HuH-7.5 (cell line): Measurements from ENCODE around the gene KRTAP1-3.
"Not testable (repeated sequence)": the region's sequence is repeated elsewhere in the genome, so short reads cannot be mapped to it uniquely, and the experiment has no call there.

Experiments used
- DNase-seq: peaks from one replicate; pipeline ENCODE4 v3.0.0; 2011; ENCODE audit warnings: low spot score

Gene KRTAP1-3

GRCh38 chr17:41054556-41054955, 19.9 kb upstream of the KRTAP1-3 start:
- DNase-seq, result not testable (repeated sequence)

DNA sequence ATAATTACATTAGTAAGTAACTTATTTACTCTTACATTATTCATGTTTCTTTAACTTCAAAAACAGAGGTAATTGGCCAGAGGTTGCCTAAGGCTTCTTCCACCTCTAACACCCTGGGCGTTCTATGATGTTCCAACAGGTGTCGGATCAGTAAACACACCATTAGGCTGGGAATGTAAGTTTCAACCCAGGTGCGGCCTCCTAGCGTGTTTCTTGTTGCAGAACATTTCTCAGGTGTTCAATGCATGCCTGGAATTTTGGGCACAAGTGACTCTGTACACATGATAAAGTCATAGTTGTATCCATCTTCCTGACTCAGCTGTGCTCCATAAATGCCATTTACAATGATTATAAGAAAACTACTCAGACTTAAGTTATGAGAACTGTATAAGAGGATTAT, 19.4 kb upstream of the KRTAP1-3 start:
- no peak for DNase-seq

DNA sequence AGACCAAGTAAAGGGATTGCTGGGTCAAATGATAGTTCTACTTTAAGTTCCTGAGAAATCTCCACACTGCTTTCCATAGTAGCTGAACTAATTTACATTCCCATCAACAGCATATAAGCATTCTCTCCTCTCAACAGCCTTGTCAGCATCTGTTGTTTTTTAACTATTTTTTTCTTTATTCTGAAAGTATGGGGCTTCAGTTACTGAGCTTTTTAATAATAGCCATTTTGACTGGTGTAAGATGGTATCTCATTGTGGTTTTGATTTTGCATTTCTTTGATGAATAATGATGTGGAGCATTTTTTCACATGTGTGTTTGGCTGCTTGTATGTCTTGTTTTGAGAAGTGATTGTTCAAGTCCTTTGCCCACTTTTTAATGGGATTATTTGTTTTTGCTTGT, 17.9 kb upstream of the KRTAP1-3 start:
- no peak for DNase-seq

- no peak for DNase-seq
These were observed 14.4 kb upstream of the KRTAP1-3 start for GRCh38 chr17:41049110-41049509.

DNA sequence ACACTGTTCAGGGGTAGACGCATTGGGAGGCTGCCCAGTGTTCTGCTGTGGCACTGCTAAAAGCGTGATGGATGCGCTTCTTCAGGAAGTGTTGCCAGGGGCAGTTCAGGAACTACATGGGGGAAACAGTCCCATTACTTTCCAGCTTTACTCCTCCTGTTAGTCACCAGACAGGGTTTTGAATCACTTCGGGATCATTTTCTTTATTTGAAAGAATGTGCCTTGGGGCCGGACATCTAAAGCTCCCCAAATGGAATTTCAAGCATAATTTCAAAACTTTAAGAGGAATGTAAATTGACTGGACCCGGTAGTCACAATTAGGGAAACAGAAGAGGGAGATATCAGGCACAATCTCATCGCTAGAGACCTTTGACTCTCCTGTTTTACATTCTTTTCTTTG, 13.8 kb upstream of the KRTAP1-3 start:
- DNase-seq, result no peak

GRCh38 chr17:41046735-41047465, 12.2 kb upstream of the KRTAP1-3 start, which contains the start of gene KRTAP2-1:
KRTAP2-1 (minus strand) TSS chr17:41047316; CDS start chr17:41047267, 49 bp downstream.
- not testable (repeated sequence) for DNase-seq

DNA sequence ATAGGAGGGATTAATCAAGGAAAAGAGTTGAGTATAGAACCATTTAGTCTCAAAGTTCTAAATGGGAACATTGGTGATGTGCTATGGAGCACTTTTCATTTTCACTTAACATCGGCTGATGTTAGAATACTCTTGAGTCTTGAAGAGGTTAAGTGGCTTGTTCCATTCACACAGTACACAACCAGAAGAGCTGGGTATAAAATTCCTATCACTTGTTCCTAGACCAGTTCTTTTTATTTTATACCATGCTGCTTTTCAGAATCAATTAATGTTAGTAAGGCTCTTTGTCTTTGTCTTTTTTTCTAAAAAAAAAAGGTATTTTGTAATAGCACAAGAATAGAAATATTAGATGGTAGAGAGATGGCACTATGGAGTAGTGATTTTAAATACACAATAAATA, 8.3 kb upstream of the KRTAP1-3 start:
- DNase-seq, result no peak

DNA sequence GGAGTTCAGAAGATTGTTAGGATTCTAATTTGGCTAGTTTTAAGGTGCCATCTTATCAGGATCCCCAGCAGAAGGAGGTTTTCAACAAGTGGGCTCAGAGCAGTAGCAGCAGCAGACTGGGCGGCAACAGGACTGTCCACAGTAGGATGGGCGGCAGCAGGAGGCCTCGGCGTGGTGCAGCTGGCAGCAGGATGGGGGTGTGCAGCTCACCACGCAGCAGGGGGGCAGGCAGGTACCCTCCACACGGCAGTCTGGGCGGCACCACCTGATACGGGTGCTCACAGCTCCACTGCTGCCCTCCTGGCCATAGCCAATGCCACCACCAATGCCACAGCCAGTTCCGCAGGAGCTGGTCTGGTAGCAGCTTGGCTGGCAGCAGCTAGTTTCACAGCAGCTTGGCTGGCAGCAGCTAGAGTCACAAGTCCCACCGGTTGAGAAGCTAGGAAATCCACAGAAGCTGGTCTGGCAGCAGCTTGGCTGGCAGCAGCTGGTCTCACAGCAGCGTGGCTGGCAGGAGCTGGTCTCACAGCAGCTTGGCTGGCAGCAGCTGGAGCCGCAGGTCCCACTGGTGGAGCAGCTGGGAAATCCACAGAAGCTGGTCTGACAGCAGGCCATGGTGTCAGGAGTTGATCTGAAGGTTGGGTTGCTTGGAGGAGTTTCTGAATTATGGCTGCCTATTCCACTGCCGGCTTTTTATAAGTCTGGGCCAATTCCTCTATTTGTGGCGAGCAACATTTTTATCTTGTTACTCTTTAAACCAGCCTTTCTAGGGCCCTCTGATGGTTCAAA, 6.3 kb upstream of the KRTAP1-3 start, which contains the start of gene KRTAP1-1:
Gene KRTAP1-1, minus strand, starts transcription at position 668 of the 789 bp plus-strand sequence. Its CDS starts 53 bp downstream, at position 615.
- DNase-seq, result not testable (repeated sequence)

DNA sequence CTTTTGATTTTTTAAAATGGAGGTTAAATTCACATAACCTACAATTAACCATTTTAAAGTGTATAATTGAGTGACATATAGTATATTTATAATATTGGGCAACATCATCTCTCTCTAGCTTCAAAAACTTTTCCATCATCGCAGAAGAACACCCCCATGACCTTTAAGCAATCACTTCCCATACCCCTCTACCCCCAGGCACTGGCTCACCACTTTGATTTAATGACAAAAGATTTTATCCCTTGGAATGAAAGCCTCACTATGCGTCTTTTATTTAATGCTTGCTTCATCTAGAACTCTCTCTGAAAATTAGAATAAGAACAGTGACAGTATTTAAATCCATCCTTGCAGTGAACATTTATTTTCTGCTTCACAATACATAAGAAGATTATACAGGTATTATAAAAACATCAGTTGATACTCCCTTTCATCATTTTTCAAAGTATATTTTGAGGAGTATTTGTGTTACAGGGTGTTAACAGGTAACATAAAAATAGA, 3.2 kb upstream of the KRTAP1-3 start:
- no peak for DNase-seq

- DNase-seq, result no peak
These were observed 4.9 kb downstream of the KRTAP1-3 start, which contains the start of gene KRTAP1-4 for GRCh38 chr17:41029633-41030245. KRTAP1-4 (minus strand) TSS chr17:41030195; CDS start chr17:41030078, 117 bp downstream.

DNA sequence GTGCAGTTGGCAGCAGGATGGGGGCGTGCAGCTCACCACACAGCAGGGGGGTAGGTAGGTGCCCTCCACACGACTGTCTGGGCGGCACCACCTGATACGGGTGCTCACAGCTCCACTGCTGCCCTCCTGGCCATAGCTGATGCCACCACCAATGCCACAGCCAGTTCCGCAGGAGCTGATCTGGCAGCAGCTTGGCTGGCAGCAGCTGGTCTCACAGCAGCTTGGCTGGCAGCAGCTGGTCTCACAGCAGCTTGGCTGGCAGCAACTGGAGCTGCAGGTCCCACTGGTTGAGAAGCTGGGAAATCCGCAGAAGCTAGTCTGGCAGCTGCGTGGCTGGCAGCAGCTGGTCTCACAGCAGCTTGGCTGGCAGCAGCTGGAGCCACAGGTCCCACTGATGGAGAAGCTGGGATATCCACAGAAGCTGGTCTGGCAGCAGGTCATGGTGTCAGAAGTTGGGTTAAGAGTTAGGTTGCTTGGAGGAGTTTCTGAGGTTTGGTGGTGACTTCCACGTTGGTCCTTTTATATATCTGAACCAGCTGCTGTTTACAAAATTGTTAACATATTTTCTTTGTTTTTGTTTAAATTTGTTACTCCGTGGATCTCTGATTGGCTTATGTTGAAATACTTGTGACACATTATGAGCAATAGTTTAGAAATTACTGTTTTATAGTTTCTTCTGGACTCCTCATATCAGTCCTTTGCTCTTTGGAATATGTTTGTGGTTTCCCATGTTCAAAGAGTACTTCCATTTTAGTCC, 7.8 kb downstream of the KRTAP1-3 start, which contains the start of gene KRTAP1-5:
Gene KRTAP1-5, minus strand, starts transcription at position 494 of the 757 bp plus-strand sequence. Its CDS starts 53 bp downstream, at position 441.
- no peak for DNase-seq

DNA sequence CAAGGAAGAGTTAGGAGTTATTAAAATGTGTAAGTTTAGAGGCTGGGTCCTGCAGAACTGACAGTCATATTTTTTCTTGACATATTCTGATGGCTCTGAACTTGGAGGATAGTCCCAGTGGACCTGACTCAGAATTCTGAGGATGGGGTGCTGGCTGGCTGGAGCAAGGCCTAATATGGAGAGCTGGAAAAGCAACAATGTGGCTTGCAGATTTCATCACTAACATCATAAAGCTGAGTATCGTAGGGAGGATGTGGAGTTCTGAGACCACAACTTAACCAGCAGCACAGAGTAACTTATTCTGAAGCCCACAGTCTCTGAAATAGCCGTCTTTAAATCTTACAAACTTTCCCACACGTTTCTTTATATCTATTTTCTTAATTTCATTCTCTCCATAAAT, 10.0 kb downstream of the KRTAP1-3 start:
- no peak for DNase-seq

- DNase-seq, result no peak
These were observed 14.3 kb downstream of the KRTAP1-3 start for GRCh38 chr17:41020336-41020735.

- DNase-seq, result no peak
These were observed 15.3 kb downstream of the KRTAP1-3 start for GRCh38 chr17:41019415-41019814.

DNA sequence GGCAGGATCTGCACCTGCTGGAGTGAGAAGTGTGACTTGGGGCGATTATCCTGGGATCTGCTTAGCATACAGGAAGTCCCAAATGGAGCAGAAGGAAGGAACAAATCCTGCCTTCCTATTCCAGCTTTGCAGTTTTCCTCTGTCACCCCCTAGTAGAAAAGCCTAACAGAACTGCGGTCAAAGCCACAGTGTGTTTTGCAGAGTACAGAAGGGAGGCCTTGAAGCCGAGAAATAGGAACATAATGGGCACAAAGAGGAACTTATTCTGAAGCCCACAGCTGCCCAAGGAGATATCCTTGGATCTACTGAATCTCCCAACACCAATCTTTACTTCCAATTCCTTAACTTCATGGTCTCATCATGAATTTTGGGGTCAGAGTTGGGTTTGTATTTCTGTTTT, 16.1 kb downstream of the KRTAP1-3 start:
- DNase-seq, result no peak

- no peak for DNase-seq
These were observed 18.0 kb downstream of the KRTAP1-3 start for GRCh38 chr17:41016578-41017215.

GRCh38 chr17:41015454-41015853, 19.2 kb downstream of the KRTAP1-3 start:
- no peak for DNase-seq

DNA sequence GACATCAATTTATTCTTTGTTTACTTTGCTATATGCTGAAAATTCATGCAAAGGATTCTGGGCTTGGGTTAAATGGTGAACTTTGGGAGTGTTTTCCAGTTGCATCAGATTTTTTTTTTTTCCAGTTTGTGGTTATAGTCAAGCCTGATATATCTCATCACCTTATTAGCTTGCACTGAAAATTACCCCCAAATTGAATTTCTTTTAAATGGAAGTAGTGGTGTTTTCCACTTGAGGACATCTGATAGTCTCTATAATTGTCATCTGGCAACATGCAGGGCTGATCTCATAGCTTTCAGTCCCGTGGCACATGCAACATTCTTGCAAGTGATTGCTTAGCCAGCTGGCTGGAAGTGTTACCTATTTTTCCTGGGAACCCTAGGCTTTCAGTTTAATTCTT, 21.1 kb downstream of the KRTAP1-3 start:
- no peak for DNase-seq

DNA sequence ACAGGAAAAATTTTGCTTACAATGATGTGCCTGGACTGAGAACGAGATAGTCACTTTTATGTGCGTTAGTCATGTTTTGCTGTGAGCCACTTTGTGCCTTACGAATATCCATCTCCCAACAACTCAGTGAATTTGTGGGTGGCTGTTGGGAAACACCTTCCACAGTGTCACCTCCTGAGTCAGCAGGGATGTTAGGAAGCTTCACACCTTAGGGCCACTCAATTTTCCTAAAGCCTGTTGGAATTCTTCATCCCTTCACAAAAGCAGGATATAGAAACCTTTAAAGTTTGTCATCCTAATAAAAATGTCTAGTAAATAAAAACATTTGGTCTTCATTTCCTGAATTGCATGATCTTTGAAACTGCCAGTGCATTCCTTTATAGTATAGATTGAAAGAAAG, 21.5 kb downstream of the KRTAP1-3 start:
- DNase-seq, result no peak

- DNase-seq, result no peak
These were observed 22.2 kb downstream of the KRTAP1-3 start for GRCh38 chr17:41012326-41013120.
